ENCODE measurements around the gene NLRP1.
A peak's percentile ranks its signal among the peaks of the same experiment; 100 is the strongest.

Gene NLRP1

GRCh38 chr17:5557485-5557884 lies 26.8 kb downstream of the NLRP1 start:
- DNase-seq (ENCODE audit: low read depth in 2 of 2) = no peak

DNA sequence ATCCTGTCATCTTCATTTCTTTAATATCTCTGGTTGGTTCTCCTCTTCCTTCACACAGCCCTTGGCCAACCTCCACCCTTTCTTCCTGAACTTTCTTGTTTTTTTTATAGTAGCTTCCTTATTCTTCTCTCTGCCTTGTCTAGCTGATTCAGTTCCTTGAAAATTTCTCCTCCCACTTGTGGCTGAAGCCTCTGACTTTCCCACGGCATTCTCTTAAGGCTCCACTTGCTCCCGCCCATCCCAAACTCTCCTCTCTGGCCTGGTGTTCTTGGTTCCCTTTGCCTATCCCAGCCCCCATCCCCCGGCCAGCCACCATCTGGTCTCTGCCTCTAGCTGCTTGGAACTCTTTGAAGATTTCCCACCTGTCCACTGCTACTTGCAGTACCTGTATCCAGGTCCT lies 29.1 kb downstream of the NLRP1 start:
- DNase-seq (ENCODE audit: low read depth in 2 of 2) = no peak

- no peak for DNase-seq (ENCODE audit: low read depth in 2 of 2)
These were observed 30.8 kb downstream of the NLRP1 start for GRCh38 chr17:5553479-5553878.

- DNase-seq (ENCODE audit: low read depth in 2 of 2) = no peak
These were observed 31.5 kb downstream of the NLRP1 start for GRCh38 chr17:5552841-5553240.

- no peak for DNase-seq (ENCODE audit: low read depth in 2 of 2)
These were observed 39.0 kb downstream of the NLRP1 start for GRCh38 chr17:5545051-5545987.

- no peak for DNase-seq (ENCODE audit: low read depth in 2 of 2)
These were observed 40.2 kb downstream of the NLRP1 start for GRCh38 chr17:5544115-5544514.

- DNase-seq (ENCODE audit: low read depth in 2 of 2) = no peak
These were observed 42.6 kb downstream of the NLRP1 start for GRCh38 chr17:5541610-5542202.

DNA sequence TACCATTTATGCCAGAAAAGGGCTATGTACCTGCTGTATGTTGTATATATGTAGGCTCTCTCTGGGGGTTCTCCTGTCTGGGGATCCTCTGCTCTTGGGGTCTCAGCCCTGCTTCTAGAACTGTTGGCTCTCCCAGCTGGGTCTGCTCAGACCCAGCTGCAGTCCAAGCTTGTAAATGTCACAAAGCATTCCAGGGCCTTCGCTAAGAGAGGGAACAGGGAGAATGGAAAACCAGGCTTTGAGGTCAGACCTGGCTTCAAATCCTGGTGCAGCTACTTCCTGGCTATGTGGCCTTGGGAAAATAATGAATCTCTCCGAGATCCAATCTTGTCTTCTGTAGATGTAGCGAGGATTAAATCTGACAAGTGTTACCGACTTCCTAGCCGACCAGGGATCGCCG lies 44.0 kb downstream of the NLRP1 start:
- no peak for DNase-seq (ENCODE audit: low read depth in 2 of 2)

DNA sequence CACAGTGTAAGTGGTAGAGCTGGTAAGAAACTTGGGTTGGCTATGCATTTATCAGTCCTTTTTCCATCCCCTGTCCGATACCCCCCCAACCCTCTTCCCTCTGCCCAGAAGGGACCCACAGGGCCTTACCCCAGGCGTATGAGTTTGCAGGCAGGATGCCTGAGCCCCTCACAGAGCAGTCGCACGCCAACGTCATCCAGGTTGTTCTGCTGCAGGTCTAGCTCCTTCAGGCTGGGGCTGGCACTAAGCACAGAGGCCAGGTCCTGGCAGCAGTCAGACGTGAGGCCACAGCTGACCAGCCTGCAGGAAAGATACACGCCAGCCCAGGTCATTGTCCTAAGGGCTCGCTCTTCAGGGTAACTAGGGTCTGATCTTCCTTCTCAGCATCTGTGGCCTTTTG lies 45.0 kb downstream of the NLRP1 start:
- DNase-seq (ENCODE audit: low read depth in 2 of 2) = no peak

DNA sequence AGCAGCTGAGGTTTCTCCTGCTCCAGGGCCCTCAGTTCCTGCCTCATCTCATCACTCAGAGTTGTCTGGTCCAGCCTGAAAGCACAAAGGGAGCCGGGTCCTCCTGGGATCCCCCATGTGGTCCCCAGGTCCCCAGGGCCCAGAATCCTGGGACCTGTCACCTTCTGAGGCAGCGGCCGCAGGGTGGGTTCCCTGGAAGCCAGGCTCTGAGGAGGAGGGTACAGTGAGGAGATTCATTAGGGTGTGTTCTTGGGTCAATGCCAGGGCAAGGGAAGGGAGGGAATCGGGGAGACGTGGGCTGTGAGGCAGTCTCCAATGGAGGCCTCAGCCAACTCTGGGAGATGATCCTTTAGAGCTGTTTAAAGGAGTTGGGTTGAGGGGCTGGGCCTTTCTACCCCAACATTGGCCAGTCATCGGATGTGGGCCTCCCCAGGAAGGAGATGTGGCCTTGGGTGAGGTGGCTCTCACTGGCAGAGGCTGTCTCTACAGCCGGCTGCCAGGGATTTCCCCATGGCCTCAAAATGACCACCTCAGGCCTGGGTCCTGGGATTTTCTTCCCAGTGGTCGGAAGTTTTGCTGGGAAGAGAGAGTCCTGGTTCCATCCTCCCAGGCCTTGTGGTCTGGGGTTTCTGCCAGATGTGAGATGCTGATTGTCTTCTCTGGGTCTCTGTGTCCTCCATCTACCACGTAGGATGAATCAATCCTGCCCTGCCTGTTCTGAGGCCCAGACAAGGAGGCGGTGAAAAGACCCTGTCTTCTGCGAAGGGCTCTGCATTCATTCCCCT lies 47.3 kb downstream of the NLRP1 start:
- no peak for DNase-seq (ENCODE audit: low read depth in 2 of 2)

- no peak for DNase-seq (ENCODE audit: low read depth in 2 of 2)
These were observed 48.9 kb downstream of the NLRP1 start for GRCh38 chr17:5535436-5535835.

- no peak for DNase-seq (ENCODE audit: low read depth in 2 of 2)
These were observed 50.6 kb downstream of the NLRP1 start for GRCh38 chr17:5533486-5534315.

GRCh38 chr17:5532581-5532980 lies 51.7 kb downstream of the NLRP1 start:
- no peak for DNase-seq (ENCODE audit: low read depth in 2 of 2)

DNA sequence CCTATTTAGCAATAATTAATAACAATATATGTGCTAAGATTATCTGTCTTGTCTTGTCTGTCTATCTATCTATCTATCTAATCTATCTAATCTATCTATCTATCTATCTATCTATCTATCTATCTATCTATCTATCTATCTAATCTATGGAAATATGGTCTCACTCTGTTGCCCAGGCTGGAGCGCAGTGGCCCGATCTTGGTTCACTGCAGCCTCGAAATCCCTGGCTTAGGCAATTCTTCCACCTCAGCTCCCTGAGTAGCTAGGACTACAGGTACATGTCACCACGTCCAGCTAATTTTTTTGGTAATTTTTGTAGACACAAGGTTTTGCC lies 53.3 kb downstream of the NLRP1 start:
- no peak for DNase-seq (ENCODE audit: low read depth in 2 of 2)

GRCh38 chr17:5530265-5531084 lies 53.8 kb downstream of the NLRP1 start:
- no peak for DNase-seq (ENCODE audit: low read depth in 2 of 2)

DNA sequence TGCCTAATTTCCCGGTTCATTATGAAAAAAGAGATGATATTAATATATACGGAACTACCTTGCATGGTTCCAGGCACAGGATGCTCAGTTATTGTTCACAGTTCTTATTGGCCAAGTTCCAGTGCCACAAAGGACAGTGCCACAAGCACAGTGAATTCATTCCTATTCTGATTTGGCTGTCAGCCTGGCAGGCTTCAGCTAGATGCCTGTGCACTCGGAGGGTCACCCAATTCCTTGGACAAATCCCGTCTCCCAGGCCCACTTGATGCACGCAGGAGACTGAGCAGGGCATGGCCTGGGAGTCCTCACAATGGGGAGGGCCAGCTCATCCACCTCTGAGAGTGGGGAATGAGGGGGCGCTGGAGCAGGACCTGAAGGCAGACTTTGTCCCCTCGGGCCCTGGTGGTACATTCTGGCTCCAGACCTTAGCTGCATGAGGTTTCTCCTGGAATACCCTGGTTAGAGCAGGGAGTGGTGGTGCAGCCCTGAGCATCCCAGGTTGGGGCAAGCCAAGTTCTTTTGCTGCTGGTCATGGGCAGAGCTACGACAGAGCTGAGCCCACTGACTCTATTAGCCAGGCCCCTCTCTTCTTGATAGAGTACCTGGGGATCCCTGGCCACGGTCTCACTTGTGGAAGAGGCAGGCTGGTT lies 56.6 kb downstream of the NLRP1 start:
- no peak for DNase-seq (ENCODE audit: low read depth in 2 of 2)

- peak; percentile 56 to 67 for DNase-seq (ENCODE audit: low read depth in 2 of 2)
These were observed 57.3 kb downstream of the NLRP1 start for GRCh38 chr17:5526821-5527598.

DNA sequence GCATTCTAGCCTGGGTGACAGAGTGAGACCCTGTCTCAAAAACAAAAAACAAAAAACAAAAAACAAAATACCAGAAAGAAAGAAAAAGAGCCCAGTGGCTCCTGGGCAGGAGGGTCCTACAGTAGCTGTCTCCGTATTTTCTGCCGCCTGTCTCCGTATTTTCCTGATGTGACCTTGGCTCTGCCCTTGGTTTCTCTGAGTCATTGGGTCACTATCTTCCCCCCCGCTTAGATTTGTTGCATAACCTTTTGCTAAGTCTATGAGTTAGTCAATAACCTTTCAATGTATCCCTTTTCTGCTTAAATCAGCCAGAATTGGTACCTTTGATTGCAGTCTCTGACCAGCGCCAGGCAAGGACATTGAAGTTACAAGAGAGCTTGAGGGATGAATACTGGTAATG lies 61.1 kb downstream of the NLRP1 start:
- no peak for DNase-seq (ENCODE audit: low read depth in 2 of 2)

GRCh38 chr17:5522476-5522875 lies 61.8 kb downstream of the NLRP1 start:
- no peak for DNase-seq (ENCODE audit: low read depth in 2 of 2)

All from stimulated activated CD8-positive, alpha-beta memory T cell treated with anti-CD3 and anti-CD28 coated beads, Interleukin-2, amount 100 ng/mL, for 48 hours (primary cell).